ENCODE data around the gene UMODL1.

The UMODL1 gene

DNA sequence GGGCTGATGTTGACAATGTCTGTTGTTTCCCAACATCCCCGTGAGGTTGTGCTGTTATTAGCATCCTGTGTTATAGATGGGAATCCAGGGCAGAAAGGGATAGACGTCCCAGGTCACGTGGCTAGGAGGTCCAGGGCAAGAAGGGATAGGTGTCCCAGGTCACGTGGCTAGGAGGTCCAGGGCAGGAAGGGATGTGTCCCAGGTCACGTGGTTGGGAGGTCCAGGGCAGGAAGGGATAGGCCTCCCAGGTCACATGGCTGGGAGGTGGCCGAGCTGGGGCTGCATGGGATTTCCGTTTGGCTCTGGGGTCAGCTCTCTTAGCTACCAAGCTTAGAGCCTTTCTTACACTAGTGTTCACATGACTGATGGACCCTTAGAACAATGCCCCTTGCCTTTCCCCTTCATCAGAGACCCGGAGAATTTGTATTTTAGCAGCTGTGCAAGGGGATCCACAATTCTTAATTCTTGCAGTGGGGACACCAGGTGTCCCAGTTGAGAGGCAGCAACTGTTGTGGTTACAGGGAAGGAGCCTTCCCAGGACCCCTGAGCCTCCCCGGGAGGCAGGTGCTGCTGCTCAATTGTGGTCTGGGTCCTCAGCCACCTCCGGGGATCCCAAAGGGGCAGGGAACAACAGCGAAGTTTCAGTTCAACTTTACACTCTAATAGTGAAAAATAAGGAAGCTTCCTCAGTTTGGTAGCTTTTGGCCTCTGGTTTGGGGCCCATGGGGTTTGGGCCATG lies 69.2 kb downstream of the UMODL1 start:
- DNase-seq, result no peak

DNA sequence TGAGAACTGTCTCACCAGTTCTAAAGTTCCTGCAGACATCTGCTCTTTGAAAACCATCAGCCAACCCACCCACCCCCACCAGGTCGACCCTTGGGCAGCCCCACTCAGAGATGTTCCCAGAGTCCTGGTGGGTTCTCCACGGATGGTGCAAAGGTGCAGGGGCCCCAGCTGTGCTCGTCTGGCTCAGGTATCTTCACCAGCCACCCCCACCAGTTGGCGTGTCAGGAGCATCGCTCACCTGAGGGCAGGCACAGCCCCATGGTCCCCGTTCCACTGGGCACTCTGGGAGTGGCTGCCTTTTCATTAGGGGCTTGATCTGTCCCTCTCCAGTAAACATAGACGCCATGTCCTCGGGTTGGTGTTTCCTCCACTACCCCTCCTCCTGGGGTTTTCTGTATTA lies 70.5 kb downstream of the UMODL1 start:
- DNase-seq, result no peak

DNA sequence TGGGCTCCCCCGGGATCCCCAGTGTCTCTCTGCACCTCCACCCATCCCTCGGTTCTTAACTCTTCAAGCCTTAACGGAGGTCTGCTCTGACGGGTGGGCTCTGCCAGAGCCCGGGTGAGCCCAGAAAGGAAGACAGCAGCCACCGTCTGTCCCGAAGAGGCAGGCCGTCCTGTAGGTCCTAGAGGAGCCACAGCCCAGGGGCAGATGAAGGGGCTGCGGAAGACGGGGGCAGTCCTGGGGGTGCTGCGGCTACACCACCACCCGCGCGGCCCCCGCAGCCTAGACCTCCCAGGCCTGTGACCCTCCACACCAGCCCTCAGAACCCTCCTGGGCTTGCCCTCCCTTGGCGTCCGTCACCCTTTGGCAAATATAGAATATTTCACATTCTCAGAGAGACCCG lies 71.0 kb downstream of the UMODL1 start:
- no peak for DNase-seq

DNA sequence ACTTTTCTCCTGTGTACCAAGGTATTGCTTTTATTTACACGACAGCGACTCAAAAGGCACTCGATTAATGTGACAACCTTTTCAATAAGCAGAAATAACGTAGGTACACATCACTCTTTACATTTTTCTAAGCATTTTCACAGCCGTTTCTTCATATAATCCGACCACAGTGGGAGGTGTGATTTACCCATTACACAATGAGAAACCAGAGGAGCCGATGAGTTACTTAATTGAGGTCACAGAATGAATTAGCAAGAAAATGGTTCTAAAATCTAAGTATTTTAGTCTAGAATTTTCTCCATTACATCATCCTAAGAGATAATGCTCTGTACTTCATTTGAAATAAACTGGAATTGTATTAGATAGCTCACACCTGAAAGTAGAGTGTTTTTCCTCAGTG lies 71.5 kb downstream of the UMODL1 start:
- no peak for DNase-seq

DNA sequence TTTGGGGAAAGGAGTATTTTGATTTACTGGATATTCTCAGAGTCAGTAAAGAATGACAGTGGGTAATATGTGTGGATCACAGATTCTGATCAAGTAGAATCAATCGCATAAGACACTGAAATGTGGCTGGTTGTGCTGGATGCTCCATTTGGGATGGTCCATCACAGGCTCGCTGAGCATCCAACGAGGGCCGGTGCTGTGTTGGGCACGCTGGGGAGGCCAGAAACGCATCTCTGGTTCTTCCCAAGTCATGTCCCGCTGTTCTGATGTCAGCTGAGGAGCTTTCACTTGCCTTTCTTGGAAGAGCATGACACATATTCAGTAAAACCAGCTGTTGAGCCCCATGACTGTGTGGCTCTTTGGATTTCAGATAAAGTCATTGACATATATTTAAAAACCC lies 72.0 kb downstream of the UMODL1 start:
- no peak for DNase-seq

DNA sequence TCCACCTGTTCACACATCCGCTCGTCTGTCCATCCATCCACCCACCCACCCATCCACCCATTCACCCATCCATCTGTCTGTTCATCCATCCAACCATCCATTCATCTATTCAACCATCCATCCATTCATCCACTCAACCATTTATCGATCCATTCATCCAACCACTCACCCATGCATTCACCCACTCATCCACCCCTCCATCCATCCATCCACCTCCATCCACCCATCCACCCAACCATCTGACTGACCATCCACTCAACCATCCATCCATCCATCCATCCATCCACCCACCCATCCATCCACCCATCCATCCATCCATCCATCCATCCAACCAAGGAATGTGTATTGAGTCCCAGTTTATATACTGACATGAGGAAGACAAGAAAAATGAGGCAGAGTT lies 73.1 kb downstream of the UMODL1 start:
- DNase-seq, result no peak

DNA sequence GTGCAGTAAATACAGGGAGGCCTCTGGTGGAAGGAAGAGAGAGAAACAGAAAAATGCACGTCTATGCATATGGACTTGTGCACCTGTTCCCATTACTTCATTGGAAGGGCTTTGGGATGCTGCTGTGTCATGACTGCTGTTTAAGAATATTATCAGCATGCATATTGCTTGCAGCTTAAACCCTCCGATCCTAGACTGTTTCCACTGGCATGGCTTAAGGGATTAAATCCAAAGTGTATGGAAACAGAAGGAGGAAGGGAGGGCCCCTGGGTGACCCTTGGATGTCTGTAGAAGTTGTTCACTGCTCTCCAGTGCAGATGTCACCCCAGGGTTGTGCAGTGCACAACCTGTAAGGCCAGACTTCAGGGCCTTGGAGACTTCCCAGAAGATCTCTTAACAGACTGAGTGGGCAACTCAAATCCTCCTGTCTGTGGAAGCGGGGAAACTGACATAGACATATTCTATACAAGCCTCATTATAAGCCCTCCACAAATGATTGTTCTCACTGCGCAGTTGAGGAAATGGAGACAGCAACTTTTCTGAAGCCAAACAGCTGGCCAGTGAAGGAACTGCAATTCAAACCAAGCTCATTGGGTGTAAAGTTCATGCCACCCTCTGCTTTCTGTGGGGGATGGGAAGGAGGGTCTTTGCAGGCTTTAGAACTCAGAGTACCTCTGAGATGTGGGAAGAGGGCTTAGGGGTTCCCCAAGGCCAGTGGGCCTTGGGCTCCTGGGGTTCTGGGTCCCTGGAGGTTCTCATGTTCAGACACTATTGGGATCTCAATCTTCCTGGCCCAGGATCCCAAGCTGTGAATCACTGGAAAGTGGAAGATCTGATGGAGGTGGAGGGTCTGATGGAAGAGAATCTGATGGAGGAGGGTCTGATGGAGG lies 73.8 kb downstream of the UMODL1 start:
- no peak for DNase-seq

DNA sequence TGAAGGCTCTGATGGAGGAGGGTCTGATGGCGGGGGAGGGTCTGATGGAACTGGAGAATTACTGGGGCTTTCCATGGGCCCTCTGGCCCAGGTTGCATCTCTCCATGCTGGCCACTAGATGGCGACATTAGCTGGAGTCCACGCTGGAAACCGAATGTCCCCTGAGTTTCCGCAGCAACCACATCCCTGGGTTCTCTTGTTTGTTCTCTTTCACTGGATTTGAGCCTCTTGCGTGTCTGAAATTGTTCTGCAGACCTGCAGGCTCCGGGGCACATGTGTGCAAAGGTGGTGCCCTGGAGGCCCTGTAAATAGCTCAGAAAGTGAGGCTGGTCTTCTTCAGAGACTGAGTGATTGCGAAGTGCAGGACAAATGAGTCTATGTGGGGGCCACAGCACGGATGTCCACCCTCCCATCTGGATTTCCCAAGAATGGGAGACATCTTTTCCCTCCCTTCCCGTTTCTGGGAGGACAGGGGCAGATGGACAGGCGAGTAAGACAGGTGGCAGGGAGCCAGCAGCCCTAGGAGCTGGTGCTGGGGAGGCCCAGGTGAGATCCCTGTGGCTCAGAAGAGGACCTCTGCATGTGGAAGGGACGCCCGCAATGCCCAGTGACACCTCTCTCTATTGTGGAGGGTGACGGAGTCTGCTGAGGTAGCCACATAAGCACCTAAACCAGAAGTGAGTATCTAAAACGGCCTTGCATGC lies 74.6 kb downstream of the UMODL1 start:
- peak; percentile 33 for DNase-seq

DNA sequence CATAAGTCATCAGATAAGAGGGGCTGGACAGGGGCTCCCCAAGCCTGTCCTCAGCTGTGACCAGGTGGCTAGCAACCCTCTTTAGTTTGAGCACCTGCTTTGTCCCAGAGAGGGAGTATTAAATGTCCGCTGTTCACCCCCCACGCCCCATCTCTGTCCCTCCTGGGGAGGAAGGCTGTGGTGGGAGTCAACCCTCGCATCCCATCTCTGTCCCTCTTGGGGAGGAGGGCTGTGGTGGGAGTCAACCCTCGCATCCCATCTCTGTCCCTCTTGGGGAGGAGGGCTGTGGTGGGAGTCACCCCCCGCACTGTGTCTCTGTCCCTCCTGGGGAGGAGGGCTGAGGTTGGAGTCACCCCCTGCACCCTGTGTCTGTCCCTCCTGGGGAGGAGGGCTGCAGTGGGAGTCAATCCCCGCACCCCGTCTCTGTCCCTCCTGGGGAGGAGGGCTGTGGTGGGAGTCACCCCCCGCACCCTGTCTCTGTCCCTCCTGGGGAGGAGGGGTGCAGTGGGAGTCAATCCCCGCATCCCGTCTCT lies 75.2 kb downstream of the UMODL1 start:
- DNase-seq, result no peak

DNA sequence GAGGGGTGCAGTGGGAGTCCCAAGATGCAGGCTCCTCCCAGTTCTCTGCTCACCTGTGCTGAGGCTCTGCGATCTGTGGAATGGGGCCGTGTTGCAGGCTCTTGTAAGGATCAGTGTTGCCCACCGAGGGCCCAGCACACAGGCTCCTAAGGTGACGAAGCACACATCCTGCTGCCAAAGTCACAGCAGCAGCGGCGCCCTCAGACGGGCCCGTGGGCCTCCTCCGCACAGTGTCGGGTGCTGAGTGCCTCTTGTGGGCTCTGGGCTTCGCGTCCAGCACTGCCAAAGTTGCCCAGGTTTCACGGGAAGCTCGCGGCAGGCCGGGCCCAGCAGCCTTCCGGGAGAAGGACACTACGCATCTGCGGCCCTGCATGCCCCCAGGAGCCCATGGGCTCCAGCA lies 75.7 kb downstream of the UMODL1 start:
- no peak for DNase-seq

DNA sequence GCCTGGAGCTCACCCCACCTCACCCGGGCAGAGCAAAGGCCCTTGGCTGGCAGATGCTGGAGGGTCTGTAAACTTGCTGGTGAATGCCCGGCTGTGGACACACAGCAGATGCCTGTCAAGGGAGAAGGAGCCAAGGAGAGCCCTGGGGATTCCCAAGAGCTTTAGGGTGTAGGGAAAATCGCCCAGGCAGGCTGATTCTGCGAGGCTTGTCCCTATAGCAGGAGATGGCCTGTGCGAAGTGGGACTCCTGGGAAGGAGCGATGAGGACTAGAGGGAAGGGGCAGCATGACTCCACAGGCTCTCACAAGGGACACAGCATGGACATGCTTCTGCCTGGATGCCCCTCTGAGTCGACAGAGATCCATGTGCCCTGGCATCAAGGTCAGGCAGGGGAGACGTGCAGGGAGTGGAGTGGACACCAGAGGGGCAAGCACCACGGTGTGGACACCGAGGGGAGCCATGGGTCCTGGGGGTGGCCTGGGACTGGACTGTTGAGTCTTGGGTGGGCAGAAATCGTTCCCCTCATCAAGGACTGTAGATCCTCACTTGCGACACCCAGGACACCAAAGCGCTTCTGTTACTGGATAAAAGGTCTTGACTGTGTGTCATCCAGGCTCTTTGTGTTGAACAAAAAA lies 76.4 kb downstream of the UMODL1 start:
- no peak for DNase-seq

DNA sequence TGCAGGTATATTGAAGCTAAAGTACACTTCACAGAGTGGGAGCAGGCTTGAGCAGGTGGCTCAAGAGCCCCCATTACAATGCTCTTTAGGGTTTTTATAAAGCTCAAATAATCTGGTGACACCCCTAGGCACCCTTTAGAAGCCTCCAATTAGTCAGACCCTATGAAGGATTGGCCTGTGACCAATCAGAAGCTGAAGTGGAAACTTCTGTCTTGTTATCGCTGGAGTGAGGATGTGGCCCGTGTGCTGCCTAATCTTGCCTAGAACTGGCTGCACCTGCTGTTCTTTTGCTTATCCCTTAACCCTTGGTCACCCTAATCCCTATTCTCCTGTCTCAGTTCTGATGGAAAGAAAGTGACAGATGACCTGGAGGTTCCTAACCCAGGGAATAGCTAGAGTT lies 77.0 kb downstream of the UMODL1 start:
- DNase-seq, result no peak

DNA sequence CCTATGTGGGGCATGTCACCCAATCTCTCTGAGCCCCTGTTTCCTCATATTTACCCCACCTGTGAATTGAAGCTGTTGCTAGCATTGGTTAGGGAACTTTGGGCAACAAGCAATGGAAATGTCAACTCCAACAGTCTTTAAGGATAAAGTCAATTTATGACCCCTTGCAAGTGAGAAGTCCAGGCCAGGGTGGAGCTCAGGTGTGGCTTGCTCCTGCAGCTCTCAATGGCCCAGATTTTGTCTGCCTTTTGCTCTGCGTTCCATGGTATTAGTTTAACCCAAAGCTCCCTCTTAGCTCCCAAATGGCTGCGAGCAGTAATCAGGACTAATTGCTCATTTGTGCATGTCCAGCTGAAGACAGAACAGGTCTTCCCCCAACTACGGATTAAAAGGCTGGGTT lies 77.5 kb downstream of the UMODL1 start:
- DNase-seq, result no peak

DNA sequence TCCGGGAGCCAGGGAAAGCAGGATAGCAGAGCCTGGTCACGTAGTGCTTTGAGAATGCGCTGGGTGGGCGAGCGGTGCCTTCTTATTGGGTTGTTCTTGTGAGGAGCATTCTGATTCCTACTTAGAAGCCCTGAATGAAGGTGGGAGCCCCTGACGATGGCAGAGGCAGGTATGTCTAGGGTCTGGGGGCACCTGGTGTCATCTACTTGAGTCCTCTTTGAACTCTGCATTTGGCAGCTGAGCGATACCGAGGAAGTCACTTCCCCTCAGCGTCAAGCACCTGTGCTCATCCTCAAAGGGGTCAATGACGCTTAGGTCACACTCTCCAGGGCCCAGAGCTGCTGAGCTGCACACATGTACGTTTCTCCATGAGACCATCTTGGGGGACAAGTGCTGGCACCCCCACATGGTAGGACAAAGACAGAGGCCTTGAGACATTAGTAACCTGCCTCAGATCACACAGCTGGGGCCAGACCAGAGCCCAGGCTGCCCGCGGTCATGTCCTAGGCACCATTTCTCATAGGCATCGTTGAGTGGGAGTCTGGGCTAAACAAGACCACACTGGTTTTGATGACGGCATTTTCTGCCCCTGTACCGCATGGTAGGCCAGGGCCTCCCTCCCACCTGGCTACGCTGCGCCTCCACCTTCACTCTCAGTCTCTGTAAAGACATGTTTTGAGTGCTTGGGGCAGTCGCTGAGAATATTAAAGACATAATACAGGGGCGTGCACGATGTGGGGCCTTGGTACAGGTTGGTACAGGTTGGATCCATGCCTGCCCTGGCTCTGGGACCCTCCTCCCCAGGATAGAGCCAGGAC lies 78.7 kb downstream of the UMODL1 start:
- no peak for DNase-seq

DNA sequence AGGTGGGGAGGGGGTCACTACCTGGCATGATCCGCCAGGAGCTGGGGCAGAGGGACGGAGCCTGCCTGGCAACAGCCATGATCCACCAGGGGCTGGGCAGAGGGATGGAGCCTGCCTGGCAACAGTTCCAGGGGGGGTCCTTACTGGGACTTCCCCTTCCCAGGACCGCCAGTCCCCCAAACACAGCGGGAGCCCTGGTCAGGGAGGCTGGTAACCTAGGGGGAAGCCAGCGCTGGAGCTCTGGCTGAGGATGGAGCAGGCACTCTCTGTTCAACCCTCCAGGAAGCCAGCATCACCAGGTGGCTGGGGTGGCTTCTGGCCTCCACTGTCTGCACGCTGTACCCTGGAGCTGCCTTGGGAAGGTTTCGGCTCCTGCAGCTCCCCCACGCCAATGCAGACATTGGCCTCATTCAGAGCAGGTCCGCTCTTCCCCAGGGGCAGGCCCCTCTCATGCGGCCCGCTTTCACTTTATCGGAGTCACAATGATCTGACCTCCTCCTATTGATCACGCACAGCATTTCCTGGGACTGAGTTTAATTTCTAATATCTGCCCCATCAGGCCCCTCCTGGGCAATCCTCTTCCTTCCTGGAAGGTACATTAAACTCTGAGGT lies 79.5 kb downstream of the UMODL1 start:
- DNase-seq, result no peak

DNA sequence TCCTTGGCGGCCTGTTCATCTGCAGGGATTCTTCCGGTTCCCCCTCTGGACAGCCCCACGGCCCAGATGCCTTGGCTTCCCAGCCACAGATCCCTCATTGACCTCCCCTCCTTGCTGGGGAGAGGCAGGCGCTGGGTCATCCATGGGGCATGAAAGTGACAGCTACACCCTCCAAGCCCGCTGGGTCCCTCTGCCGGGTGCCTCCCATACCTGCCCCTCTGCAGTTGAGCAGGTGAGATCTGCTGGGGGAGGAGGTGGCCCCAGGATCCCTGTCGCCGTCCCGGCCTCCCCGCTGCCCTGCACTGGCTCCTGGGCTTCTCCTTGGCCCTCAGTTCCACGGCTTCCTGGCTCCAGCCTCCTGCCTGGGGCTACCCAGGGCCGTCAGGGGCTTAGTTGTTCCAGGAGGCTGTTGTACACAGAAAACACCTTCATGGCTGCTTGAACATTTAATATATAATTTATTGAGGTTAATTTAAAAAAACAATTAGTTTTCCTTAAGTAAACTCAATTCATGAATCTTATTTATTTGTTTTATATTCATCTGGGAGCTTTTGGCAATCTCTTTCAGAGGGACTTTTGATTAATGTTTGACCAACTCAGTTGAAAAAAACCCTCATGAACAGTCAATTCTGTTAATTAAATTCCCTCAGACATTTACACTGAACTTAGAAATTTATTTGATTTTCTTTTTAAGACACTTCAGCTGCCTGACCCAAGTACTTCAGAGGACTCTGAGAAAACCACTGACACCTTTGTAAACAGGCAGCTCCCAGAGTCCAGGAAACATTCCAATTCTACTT lies 80.2 kb downstream of the UMODL1 start:
- DNase-seq, result no peak

DNA sequence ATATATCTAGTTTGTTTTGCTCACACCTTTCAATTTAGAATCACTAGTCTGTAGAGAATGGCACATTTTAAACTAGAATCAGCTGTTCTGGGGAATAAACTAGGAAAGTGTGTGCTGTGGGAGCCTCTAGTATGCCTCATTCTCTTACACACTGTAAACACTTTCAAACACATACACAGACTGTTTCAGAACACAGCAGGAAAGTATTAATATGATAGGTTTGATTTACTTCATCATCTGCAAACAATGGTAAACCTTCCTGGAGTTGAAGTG lies 80.8 kb downstream of the UMODL1 start:
- no peak for DNase-seq

DNA sequence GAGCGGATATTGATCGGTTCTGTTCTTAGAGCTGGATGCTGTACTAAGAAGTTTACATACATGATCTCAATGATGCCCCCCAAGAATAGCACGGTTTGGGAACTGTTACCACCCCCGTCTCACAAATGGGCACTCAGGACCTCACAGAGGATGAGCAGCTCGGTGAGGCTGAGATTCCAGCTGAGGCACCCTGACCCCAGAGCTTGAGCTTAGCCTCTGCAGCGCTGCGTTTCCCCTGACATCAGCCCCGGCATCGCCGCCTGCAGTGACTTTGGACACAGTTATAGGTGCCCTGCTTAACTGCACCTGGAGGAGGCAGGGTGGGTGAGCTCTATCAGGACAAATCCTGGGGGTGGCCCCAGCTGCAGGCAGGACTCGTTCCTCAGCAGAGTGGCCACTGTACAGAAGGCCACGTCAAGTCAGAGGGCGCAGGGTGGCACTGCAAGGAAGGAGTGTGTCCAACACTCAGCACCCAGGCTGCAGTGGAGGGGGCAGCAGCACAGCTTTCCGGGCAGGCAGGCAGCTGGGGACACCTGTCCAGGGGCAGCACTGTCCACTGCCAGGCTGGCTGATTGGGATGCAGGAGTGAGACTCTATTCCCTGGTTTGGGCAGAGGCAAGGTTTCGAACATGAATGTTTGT lies 82.0 kb downstream of the UMODL1 start:
- DNase-seq, result no peak

DNA sequence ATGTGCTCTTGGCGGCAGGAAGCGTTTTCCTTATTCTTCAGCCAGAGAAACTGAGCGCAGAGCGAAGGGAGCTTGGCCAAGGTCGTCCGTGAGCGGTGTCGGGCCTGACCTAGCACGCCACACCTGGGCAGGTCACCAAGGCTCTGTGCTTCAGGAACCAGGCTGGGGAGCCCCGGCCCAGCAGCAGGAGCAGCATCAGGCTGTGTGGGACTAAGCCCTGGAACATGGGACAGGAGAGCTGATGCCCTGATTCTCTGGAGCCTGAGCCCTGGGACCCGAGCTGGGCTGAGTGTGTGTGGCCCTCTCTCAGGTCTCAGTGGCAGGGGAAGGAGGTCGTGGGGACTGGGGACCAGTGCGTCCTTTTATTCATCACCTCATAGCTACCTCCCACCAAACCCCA lies 82.6 kb downstream of the UMODL1 start:
- no peak for DNase-seq

DNA sequence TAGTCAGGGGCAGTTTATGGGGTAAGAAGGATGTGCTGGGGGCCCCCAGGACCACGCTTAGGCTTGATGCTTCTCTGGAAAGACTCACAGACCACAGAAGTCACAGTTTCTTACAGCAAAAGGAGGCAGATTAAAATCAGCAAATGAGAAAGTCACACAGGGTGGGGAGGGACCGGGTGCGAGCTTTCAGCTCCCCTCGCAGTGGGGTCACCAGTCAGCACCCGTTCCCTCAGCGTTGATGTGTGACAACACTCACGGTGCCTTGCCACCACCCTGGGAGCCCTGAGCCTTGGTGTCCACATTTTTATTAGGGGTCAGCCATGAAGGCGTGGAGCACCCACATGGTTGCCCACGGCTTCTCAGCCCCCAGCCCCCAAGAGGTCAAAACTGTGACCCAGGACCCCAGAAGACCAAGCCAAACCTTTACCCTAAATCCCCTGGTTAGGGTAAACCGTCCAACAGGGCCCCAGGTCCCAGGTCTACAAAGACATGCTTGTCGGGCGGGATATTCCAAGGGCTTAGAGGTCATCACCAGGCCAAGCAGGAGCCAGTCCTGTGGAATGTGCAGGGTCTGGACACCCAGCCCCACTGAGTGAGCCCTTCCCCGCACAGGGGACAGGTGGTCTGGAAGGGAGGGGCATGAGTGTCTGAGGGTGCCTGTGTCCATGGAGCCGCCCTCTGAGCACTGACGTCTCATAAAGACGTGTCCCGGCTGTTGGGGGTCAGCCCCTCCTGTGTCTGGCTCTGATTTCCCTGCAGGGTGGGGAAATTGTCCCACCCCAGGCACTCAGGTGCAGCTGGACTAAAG lies 83.3 kb downstream of the UMODL1 start:
- DNase-seq, result no peak
